ENCODE measurements around the gene FTH1.
"Not testable (repeated sequence)": the region's sequence is repeated elsewhere in the genome, so short reads cannot be mapped to it uniquely, and the experiment has no call there.

The FTH1 gene

DNA sequence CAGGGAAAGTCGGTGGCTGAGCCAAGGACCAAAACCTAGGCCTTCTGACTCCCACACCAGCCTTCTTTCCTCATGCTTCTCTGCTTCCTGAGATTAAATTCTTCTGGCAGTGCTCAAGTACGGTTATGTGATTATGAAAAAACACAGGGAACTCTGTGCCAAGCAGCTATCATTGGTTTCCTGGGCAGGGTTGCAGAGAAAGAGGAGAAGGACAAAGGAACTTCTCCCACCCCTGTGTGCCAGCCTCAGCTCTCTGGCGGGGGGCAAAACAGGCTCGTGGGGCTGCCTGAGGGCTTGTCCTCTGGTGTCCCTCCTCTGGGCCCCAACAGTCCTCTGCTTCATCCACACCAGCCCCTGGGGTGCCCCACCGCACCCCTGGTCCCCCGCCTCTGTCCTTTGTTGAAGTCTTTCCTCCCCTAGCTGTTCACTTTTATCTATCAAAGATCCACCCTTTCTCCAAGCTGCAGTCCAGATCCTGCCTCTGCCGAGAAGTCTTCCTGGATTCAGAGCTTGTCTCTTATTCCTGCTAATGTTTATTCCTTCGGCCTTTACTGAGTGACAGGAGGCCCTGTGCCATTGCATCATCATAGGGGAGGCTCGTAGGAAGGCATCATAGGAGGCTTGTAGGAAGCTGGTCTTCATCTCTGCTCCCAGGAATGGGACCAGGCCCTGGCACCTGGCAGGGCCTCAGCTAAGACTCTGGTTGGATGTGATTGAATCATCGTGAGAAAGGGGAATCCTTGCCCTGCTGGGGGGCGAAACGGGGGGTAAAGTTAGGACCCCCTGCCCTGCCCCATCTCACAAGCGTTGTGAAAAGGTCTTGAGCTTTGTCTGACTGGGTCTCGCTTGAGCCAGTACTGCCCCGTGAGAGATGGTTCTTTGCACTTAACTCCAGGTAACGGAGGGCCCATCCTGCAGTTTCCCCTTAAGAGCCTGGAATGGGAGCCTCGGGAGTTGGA, 11.5 kb upstream of the FTH1 start:
- no peak for DNase-seq (ENCODE audit: low read depth in 2 of 2)

- no peak for DNase-seq (ENCODE audit: low read depth in 2 of 2)
These were observed 9.5 kb upstream of the FTH1 start for GRCh38 chr11:61976813-61977475.

GRCh38 chr11:61976420-61976800, 9.0 kb upstream of the FTH1 start:
- DNase-seq (ENCODE audit: low read depth in 2 of 2) = no peak

DNA sequence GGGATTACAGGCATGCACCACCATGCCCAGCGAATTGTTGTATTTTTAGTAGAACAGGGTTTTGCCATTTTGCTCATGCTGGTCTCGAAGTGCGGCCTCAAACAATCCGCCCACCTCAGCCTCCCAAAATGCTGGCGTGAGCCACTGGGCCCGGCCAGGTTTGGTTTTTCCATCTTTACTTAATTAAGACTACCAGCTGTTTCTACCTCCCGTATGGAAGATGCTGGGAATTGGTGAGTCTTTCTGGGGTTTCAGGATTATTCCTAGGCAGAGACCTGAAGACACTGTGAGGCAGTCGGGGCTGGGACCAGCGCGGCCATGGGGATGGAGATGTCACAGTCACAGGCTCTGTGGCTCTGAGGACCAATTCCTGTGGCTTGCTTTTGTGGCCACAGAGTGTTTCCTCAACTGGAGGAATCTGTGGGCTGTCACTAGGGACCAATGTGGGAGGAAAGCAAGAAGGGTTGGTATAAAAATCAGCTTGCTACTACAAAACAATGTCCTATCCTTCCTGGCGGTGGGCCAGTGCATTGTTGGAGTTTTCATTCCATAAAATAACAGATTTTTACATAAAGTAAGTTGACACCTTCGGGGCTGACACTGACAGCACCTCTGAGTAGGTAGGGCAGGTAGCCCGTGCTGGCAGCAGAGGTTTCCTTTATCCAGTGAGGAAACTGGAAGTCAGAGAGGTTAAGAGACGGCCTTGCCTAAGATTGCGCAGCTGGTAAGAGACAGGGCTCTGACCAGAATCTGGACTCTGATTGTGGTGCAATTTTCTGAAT, 8.4 kb upstream of the FTH1 start:
- no peak for DNase-seq (ENCODE audit: low read depth in 2 of 2)

GRCh38 chr11:61974766-61975631, 7.6 kb upstream of the FTH1 start:
- DNase-seq (ENCODE audit: low read depth in 2 of 2) = no peak

DNA sequence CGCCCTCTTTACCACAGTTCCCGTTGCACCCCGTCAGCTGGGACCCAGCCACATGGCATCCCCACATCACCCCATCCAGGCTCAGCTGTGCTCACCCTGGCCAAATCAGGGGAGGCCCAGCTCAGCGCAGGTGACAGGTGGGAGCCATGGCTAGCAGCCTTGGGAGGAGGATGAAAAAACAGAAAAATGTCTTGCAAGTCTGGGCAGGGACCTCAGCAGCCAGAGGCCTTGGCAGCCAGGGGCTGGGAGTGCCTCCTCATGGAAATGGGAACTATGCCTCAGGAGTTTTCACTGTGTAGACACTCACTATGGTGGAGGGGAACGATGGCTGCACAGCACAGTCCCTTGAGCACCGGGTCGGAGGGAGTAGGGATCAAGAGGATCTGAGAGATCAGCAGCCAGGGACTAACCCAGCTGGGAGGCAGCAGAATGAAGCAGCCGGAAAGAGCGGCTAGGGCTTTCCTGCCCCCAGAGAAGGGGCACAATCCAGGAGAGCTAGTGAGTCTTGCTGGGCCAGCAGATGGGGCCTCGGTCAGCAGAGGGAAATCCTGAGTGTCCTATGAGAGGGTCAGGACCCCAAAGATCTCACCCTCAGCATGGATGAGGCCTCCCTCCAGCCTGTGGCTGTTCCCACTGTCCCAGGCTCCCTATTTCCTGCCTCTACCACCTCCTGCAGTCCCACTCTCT, 6.2 kb upstream of the FTH1 start:
- DNase-seq (ENCODE audit: low read depth in 2 of 2) = no peak

DNA sequence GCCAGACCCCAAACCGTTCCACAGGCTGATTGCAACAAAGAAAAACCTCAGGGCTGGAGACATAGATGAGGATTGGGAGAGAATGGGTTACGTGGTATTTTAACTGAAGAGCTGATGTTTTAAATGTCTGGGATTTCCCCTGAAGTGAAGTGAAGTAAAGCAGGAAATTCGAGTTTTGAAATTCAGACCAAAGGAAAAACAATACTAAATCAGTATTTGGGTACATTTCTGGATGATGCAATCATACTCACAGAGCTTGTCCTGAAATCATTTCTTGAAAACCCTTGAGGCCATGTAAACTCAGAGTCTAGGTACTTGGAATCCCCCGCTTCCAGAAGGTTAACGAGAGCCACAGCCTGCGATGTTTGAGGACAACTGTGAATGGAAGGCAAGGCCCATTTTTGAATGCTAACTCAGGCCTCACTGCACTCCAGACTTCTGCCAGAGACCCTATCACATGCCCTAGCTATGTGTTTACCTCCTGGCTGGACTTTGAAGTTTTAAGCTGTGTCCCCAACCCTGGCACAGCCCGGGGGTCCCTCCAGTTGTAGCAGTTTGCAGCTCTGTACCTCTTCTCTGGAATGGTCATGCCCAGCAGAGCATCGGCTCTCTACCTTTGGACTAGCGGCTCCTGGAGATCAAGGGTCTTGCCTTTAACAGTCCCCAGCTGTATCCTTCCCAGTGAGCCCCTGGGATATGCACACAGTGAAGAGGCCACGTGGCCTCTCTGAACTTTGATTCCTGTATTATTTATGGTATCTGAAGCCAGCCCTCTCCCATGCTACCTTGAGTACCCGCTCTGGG, 5.4 kb upstream of the FTH1 start:
- DNase-seq (ENCODE audit: low read depth in 2 of 2) = no peak

GRCh38 chr11:61972112-61972671, 4.8 kb upstream of the FTH1 start:
- DNase-seq (ENCODE audit: low read depth in 2 of 2) = no peak

DNA sequence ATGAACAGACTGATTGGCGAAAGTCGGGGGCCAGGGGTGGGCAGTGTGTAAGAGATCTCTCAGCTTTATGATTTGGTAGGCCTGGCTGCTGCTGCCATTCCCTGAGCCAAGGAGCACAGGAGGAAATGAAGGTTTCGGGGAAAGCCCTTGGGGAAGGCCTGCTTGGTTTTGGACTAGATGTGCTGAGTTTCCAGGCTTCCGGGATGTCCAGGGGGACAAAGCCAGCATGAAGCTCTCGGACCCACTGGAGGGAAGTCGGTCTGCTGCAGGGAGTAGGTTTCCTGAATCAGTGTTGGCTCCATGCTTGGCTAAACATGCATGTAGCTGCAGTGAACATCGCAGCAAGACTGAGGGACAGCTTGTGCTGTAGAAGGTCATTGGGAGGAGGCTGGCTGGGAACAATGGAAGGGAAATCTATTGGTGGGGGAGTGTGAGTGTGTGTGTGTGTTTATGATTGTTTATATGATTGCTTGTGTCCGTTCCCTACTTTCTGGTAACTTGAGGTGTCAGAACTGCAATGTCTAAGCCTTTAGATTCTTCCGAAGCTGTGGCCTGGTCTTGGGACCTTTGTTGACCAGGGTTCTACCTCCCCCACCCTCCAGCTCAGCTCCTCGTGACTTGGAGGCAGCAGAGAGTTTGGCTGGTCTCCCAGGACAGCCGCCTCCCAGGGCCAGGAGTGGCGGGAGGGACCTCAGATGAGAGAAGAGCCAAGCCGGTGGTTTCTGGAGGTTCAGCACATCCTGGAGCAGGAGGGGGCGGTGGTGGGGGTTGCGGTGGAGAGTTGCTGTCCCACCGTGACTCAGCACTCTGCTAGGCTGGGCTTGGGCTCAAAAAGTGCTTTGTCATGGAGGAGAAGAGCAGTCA, 4.0 kb upstream of the FTH1 start:
- no peak for DNase-seq (ENCODE audit: low read depth in 2 of 2)

GRCh38 chr11:61969838-61970662, 2.6 kb upstream of the FTH1 start:
- DNase-seq (ENCODE audit: low read depth in 2 of 2) = no peak

- DNase-seq (ENCODE audit: low read depth in 2 of 2) = no peak
These were observed 1.9 kb upstream of the FTH1 start for GRCh38 chr11:61969391-61969758.

DNA sequence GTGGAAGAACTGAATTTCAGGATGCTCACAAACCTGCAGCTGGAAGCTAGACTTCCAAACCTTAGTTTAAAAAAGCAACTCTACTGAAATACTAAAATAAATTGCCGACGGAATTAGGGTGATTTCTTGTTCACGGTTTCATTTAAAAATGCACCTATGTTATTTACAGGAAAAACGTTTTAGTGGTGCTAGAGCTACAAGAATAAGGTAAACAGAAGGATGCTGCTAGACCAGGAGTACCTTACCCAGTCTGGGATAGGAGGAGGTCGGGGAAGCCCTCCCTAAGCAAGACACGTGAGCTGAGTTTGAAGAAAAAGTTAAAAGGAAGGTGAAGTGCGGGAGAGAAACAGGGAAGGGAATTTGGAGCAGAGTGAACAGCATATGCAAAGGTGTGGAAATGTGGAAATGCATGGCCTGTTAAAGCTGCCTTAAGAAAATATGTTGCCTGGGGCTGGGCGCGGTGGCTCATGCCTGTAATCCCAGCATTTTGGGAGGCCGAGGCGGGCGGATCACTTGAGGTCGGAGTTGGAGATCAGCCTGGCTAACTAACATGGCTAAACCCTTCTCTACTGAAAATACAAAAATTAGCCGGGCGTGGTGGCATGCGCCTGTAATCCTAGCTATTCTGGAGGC, 1.4 kb upstream of the FTH1 start:
- no peak for DNase-seq (ENCODE audit: low read depth in 2 of 2)

GRCh38 chr11:61967924-61968757, 707 bp upstream of the FTH1 start:
- no peak for DNase-seq (ENCODE audit: low read depth in 2 of 2)

DNA sequence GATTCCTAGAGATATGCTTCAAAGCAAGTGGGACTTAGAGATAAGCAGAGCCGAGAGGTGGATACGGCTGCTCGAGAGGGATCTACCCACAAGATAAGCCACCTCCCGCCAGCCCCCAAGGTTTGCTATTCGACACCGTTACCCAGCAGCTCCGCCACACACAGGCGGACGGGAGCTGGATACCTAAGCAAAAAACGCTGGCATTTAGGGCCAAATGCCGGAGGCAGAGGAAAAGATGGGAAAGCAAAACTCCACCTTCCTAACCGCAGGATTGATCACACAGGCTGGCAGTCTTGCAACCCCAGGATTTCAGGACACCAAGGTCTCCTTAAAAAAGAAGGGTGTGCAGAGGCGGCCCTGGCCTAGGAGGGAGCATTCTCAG, 709 bp downstream of the FTH1 start:
- DNase-seq (ENCODE audit: low read depth in 2 of 2) = no peak

DNA sequence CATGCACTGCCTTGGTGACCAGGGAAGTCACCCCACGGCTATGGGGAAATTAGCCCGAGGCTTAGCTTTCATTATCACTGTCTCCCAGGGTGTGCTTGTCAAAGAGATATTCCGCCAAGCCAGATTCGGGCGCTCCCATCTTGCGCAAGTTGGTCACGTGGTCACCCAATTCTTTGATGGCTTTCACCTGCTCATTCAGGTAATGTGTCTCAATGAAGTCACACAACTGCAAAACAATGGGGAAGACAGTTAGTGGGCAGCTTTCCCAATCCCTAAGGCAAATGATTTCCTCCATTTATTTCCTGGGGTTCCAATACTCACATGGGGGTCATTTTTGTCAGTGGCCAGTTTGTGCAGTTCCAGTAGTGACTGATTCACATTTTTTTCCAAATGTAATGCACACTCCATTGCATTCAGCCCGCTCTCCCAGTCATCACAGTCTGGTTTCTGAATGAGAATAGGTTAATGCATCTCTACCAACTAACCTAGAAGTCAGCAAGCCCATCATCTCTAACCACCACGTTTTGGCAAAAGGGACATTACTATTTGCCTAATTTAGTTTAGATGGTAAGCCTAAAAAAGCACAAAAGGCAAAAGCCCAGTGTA, 2.7 kb downstream of the FTH1 start:
- not testable (repeated sequence) for DNase-seq (ENCODE audit: low read depth in 2 of 2)

- no peak for DNase-seq (ENCODE audit: low read depth in 2 of 2)
These were observed 3.3 kb downstream of the FTH1 start for GRCh38 chr11:61964058-61964665.

All from stimulated activated CD8-positive, alpha-beta memory T cell treated with anti-CD3 and anti-CD28 coated beads, Interleukin-15, amount 100 ng/mL, for 48 hours (primary cell).